Measurements from ENCODE around the gene HELZ. TPM values are rescaled to one million over a fixed set of nuclear protein-coding genes. Genes with fewer than 3 reads are reported as not detected.

The HELZ gene
- total RNA-seq, 6 donors from 2014 or later = 52.1 to 166 (median 60.8) TPM

GRCh38 chr17:67224736-67225135 lies 20.3 kb downstream of the HELZ start:
- TF ChIP-seq EP300 (IDR thresholded peaks at IDR 0.05) = no peak
- no peak for TF ChIP-seq POLR2A (IDR thresholded peaks at IDR 0.05)
- no peak for TF ChIP-seq CTCF (IDR thresholded peaks at IDR 0.05)
- TF ChIP-seq POLR2AphosphoS5 (IDR thresholded peaks at IDR 0.05) = no peak
- ATAC-seq (ENCODE audit: low FRiP score in 2 of 2) = no peak
- H3K4me1 ChIP-seq = peaks cover 7 to 35% (median 10%) of the 10 kb centered on the region in 4 donors
- no peak for DNase-seq
- no peaks in the 10 kb centered on the region for H3K27me3 ChIP-seq
- no peak overlapping the region for H3K4me3 ChIP-seq
- H3K27ac ChIP-seq = no peak overlapping the region
- no peaks in the 10 kb centered on the region for H3K9me3 ChIP-seq
- 93% methylated on average over 9 of the region's 9 CpGs for WGBS, 2 donors
- H3K36me3 ChIP-seq = no peaks in the 10 kb centered on the region

- H3K9me3 ChIP-seq = no peaks in the 10 kb centered on the region
- H3K4me3 ChIP-seq = no peak overlapping the region
- no peaks in the 10 kb centered on the region for H3K36me3 ChIP-seq
- H3K4me1 ChIP-seq = peaks cover 7 to 35% (median 11%) of the 10 kb centered on the region in 4 donors
- ATAC-seq (ENCODE audit: low FRiP score in 2 of 2) = no peak
- no peaks in the 10 kb centered on the region for H3K27me3 ChIP-seq
- 90 to 91% methylated on average over 6 of the region's 6 CpGs for WGBS, 2 donors
- no peak overlapping the region for H3K27ac ChIP-seq
- TF ChIP-seq CTCF (IDR thresholded peaks at IDR 0.05) (no peak), POLR2AphosphoS5 (IDR thresholded peaks at IDR 0.05) (no peak), POLR2A (IDR thresholded peaks at IDR 0.05) (no peak), EP300 (IDR thresholded peaks at IDR 0.05) (no peak)
- DNase-seq = no peak
These were observed 21.1 kb downstream of the HELZ start for GRCh38 chr17:67223924-67224323.

GRCh38 chr17:67221062-67221998 lies 23.7 kb downstream of the HELZ start:
- peaks cover 12 to 52% (median 20%) of the 10 kb centered on the region in 4 donors for H3K4me1 ChIP-seq
- TF ChIP-seq CTCF (IDR thresholded peaks at IDR 0.05) = peak in 3 of 6 experiments; percentile 41 to 62 (median 61)
- no peak for TF ChIP-seq EP300 (IDR thresholded peaks at IDR 0.05)
- DNase-seq (no peak), ATAC-seq (ENCODE audit: low FRiP score in 2 of 2) (peak in 1 of 2 donors; percentile 66)
- no peak overlapping the region for H3K4me3 ChIP-seq
- H3K27me3 ChIP-seq = no peaks in the 10 kb centered on the region
- H3K27ac ChIP-seq = no peak overlapping the region
- peaks cover 0 to 16% (median 14%) of the 10 kb centered on the region in 4 donors for H3K36me3 ChIP-seq
- H3K9me3 ChIP-seq = no peaks in the 10 kb centered on the region
- 75 to 91% methylated on average over 5 of the region's 5 CpGs for WGBS, 2 donors

GRCh38 chr17:67218385-67218950 lies 26.5 kb downstream of the HELZ start:
- DNase-seq = no peak
- Histone ChIP-seq H3K27ac (no peak overlapping the region), H3K4me3 (no peak overlapping the region), H3K36me3 (peaks cover 0 to 33% (median 14%) of the 10 kb centered on the region in 4 donors), H3K9me3 (no peaks in the 10 kb centered on the region), H3K27me3 (no peaks in the 10 kb centered on the region), H3K4me1 (peaks cover 18 to 45% (median 26%) of the 10 kb centered on the region in 4 donors)
- ATAC-seq (ENCODE audit: low FRiP score in 2 of 2) = no peak
- WGBS, 2 donors = 93 to 96% methylated on average over 4 of the region's 4 CpGs
- TF ChIP-seq POLR2AphosphoS5 (IDR thresholded peaks at IDR 0.05) (no peak), CTCF (IDR thresholded peaks at IDR 0.05) (no peak)
